HG02759 (cell line): ENCODE results near the gene TMEM135.
A peak's percentile ranks its signal among the peaks of the same experiment; 100 is the strongest.
"Not testable (repeated sequence)": the region's sequence is repeated elsewhere in the genome, so short reads cannot be mapped to it uniquely, and the experiment has no call there.

Experiments used
- ATAC-seq: cut with Tn5 transposase; IDR thresholded peaks from one replicate; pipeline ENCODE4 v1.9.1; 2021; ENCODE audit warnings: mild to moderate bottlenecking, moderate library complexity; ENCODE audit not compliant: unreplicated experiment

TMEM135 gene

DNA sequence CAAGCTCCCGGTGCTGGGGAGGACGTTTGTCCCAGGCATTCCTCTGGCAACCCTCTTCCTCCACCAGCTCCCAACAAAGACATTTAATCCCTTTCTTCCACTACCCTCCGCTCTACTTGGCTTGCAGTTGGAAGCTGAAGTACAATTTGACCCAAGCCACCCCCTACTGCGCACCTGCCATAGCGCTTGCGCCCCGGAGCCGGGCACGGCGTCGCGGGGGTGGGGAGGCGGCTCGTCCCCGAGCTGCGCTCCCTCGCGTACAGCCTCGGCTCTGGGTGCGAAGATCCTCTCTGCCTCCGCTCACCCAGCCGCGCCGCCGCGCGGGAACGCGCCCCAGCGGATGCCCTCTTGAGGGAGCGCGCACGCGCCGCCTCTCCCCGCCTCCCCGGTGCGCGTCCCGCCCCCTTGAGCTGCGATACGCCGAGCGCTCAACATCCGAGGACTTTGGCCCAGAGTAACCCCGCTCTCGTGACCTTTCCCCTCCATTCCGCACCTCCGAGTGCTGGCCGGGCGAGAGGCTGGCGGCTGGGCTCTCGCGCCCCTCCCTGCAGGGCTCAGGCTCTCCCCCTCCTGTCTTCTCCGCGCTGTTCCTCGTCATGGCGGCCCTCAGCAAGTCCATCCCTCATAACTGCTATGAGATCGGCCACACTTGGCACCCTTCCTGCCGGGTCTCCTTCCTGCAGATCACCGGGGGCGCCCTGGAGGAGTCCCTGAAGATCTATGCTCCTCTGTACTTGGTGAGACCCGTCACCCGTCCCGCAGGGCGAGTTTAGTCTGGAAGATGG, at the start of gene TMEM135:
TSS of gene TMEM135 (plus strand) at position 485 of the 785 bp plus-strand sequence. CDS start at position 597, 112 bp downstream.
- peak; percentile 98 for ATAC-seq

DNA sequence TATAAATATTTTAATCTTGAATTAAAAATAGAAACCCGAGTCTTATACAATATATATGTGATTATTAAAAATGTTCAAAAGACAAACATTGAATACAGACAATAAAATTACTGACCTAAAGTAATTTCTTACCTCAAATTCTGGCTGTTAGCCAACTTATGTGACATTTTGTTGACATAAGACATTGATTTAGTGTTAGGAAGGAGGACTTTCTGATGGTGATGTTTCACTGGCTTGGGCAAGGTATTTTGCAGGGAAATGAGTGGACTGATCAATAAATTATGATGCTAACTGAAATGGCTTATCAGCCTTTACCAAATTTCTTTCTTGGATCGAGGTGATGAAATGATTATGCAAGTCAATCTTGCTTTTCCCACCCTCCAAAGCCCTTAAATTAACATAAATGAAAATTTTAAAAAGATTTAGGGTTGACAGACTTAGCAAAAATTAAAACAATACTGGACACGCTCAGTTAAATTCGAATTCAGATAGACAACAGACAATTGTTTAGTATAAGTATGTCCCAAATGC, 49.3 kb upstream of the TMEM135 start:
- no peak for ATAC-seq

DNA sequence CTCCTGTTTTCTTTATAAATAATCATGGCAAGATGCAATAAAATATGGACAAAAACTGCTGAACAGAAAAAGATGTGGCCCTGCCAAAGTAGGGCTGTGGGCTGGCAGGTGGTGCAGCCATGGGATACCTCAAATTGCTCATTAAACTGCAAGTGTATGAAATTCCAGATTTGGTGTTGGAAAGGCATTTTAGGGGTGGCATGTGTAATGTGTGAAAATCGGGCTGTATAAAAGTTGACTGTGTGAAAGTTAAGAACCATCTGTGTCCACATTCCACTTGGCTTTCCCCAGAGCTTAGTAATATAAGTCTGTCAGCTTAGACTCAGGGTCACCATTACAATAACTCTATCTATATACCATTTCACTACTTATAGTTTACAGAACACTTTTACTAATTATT, 47.7 kb upstream of the TMEM135 start:
- no peak for ATAC-seq

- ATAC-seq: no peak
These were observed 47.2 kb upstream of the TMEM135 start for GRCh38 chr11:86990515-86990914.

- ATAC-seq: no peak
These were observed 46.4 kb upstream of the TMEM135 start for GRCh38 chr11:86991341-86991740.

- ATAC-seq: not testable (repeated sequence)
These were observed 45.4 kb upstream of the TMEM135 start for GRCh38 chr11:86992340-86992739.

DNA sequence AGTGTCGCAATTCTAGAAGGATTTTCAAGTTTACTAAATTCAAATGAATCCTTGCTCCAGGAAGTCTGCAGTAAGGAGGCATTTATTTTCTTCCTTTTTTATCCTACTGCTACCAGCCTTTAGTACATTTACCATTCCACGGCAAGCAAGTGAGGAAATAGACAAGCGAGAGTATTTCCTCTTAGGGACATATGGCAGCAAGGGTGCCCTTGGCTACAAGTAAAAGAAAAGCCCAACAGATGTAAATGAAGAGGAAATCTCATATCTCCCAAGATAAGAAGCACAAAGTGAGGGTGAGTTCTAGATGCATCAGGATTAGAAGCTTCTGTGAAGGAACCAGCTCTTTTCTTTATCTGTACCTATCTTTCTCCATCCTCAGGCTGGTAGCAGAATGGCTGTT, 44.7 kb upstream of the TMEM135 start:
- no peak for ATAC-seq

DNA sequence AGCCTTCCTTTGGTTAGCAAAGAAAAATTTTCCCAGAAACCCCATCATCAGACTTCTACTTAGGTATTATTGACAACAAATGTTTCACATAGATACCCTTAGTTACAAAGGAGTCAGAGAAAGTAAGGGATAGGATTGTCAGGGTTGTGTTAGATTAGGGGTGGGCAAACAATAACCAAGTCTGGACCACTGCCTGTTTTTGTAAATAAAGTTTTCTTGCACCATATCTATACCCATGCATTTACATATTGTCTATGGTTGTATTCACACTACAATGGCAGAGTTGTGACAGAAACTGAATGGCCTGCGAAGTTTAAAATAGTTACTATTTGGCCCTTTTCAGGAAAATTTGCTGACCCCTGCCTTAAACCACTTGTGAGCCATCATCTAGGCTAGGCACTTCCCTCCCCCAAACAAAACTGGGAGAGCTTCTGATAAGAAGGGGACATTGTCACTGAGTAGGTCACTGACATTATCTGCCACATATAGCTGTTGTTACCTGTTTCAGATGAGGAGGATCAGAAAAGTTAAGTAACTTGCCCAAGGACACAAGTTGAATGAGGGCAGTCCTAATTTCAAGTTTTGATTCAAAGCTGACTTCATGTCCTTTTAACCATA, 40.7 kb upstream of the TMEM135 start:
- ATAC-seq: no peak

DNA sequence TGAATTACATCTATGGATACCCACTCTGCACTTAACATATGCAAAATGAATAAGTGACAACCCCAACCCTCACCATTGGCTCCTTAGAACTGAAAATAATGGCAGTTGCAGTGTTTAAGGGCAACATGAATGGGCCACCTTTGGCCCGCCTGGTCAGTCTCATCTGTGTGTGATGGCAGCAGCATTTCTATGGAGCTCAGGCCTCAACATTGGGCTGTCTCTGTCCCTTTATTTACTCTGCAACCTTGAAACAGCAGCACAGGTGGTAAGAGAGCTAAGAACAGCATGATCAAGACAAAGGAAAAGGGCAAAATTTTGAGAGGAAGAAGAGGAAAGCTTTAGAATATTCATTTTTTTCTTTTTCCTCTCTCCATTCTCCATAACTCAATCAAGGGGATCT, 38.3 kb upstream of the TMEM135 start:
- ATAC-seq: no peak

- no peak for ATAC-seq
These were observed 37.6 kb upstream of the TMEM135 start for GRCh38 chr11:86999859-87000753.

DNA sequence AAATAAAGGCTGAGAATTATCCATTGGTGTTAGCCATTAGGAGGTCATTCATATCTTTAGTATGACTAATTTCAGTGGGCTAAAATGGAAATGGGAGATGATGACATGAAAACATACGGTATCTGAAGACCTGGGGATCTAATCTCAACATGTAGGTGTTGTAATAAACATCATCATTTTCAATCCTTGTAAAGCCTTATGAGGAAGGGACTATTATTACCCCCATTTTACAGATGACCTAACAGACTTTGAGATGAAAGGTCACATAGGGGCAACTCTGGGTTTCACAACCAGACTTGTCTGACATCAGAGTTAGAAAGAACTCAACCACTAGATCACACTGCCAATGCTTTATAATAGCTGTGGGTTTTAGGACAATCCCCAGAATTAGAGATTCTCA, 34.8 kb upstream of the TMEM135 start:
- ATAC-seq: no peak

DNA sequence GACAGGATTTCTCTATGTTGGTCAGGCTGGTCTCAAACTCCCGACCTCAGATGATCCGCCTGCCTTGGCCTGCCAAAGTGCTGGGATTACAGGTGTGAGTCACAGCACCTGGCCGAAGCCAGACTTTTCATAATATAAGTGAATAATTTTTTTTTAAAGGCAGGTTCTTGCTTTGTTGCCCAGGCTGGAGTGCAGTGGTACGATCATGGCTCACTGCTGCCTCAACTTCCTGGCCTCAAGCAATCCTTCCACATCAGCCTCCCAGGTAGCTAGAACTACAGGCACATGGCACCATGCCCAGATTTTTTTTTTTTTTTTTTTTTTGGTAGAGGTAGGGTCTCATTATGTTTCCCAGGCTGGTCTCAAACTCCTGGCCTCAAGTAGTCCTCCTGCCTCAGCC, 33.5 kb upstream of the TMEM135 start:
- ATAC-seq: not testable (repeated sequence)

GRCh38 chr11:87005569-87005921, 32.2 kb upstream of the TMEM135 start:
- no peak for ATAC-seq

DNA sequence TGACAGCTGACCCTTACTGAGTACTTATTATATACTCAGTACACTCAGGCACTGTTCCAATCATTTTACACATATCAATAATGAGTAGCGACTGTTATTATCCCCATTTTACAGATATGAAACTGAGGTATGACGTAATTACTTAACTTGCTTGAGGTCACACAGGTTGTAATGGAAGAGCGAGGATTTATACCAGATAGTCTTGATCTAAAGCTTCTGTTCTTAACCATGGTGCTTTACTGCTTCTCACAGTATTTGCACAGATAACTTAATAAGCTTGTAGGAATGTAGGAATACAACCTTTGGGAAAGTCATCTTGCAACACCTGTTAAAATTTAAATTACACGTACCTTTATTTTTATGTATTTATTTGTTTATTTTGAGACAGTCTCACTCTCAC, 31.7 kb upstream of the TMEM135 start:
- ATAC-seq: no peak

GRCh38 chr11:87007963-87008362, 29.8 kb upstream of the TMEM135 start:
- no peak for ATAC-seq

- ATAC-seq: no peak
These were observed 25.6 kb upstream of the TMEM135 start for GRCh38 chr11:87012089-87012488.

DNA sequence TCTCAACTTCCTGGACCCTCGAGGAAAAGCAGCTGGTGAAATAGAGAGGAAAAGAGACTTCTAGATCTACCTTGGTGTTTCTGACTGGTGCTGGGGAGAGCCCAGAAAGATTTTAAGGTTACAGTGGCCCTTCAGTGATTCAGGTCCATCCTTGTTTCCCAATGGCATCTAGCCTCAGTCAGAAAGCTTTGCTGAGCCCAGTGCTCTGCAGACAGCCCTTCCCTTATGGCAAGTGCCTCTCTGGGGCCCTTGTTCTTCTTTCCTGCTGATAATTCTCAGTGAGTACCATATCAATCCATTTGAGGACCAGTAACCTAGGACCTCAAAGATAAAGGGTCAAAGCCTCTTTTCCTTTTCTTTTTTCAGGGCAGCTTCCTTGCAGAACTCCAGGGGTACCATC, 25.1 kb upstream of the TMEM135 start:
- no peak for ATAC-seq

DNA sequence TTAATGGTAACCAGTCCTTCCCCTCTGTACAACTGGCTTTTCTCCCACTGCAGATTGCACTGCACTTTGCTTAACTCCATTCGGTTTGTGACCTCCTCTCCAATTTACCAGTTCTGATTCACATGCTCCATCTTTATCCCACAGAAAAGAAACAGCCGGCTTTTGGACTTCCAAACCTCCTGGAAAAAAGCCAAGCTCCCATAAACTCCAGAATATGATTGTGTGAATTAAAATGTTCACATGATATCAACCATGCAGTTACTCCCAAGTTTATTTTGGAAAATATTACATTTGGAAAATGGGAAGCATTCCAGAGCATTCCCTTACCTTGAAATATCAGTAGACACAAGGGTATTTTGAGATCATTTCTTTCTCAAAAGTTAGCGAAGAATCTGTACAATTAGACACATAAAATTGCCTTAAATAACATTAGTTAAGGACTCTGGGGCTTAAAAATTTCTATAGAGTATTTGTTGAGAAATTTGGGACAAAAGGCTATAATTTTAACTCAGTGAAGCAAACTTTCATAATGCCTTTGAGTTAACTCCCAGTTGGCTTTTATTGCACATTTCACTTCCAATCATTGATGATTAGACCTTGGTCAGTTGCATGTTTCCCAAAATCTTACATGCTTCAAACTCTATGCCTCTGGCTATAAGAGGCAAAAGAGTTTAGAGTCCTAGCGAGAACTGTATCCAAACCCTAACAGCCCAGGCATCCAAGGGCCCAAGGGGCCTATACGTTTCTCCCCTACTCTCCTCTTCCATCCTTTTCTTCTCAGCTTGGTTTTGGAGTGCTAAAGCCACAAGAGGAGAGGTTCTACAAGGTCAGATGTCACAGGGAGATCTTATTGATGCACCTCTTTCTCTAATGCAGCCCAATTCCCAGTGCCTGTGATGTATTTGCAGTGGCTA, 23.6 kb upstream of the TMEM135 start:
- no peak for ATAC-seq

DNA sequence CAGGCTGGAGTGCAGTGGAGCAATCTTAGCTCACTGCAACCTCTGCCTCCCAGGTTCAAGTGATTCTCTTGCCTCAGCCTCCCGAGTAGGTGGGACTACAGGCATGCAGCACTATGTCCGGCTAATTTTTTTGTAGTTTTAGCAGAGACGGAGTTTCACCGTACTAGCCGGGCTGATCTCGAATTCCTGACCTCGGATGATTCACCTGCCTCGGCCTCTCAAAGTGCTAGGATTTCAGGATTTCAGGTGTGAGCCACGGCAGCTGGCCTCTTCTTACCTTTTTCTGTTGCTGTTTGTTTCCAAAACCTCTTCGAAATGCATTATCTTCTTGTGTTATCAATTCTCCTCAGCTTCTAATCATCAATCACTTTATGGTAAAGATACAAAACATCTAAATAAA, 22.1 kb upstream of the TMEM135 start:
- ATAC-seq: no peak

DNA sequence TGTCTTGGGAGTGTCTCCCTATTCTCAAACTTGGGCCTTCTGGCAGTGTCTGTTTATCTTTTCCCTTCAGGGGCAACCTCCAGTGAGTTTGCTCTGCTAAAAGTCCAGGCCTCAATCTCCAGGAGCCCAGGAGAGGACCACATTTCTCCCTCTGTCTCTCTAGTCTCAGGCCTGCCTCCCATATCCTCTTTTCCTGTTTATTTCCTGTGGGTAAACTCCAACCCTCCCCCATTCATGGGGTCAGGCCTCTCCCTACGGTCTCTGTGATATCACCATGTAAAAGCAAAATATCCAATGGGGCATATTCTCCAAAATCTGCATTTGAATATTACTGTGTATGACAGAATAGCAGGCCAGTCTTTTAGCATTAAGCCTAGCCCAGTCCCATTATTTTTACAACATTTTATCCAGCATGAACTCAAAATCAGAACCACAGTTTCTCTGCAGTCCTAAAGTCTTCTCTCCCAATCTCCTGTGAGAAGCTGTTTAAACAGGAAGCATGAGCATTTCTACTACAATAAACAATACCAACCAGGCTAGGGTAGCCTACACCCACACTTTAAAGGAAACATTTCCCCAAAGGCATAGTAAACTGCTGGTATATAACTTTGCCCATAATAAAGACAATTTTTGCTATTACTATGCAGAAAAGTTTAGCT, 18.0 kb upstream of the TMEM135 start:
- ATAC-seq: no peak
